GM06990 (cell line): ENCODE data around the gene KLHL29.

Experiments
- DNase-seq: peaks from one replicate; pipeline ENCODE4 v3.0.0-alpha.2; 2011; ENCODE audit not compliant: insufficient read length; ENCODE audit errors: extremely low read depth
- H3K27me3 ChIP-seq: replicated peaks from 2 replicates; pipeline ENCODE4 v1.6.0; 2011; ENCODE audit warnings: low read length; ENCODE audit not compliant: control insufficient read depth, insufficient read depth
- H3K36me3 ChIP-seq: 2 replicates; pipeline ENCODE4 v1.5.1; 2011; ENCODE audit warnings: low read length; ENCODE audit not compliant: control insufficient read depth, insufficient read depth
- H3K4me3 ChIP-seq: replicated peaks from 2 replicates; pipeline ENCODE4 v1.5.1; 2011; ENCODE audit warnings: low read depth, mild to moderate bottlenecking, control low read depth, low read length
- CTCF ChIP-seq: IDR thresholded peaks from 2 replicates; pipeline ENCODE4 v1.5.1; 2011; ENCODE audit warnings: low read length, control low read depth, mild to moderate bottlenecking, inconsistent platforms; ENCODE audit not compliant: insufficient read depth, poor library complexity, severe bottlenecking

Gene KLHL29

GRCh38 chr2:23532391-23533337, 147.7 kb downstream of the KLHL29 start:
- no peaks in the 10 kb centered on the region for H3K36me3 ChIP-seq
- no peak overlapping the region for H3K4me3 ChIP-seq
- TF ChIP-seq CTCF = no peak
- H3K27me3 ChIP-seq = no peaks in the 10 kb centered on the region
- DNase-seq = peak; percentile 38

- H3K36me3 ChIP-seq = no peaks in the 10 kb centered on the region
- no peak for TF ChIP-seq CTCF
- H3K4me3 ChIP-seq = no peak overlapping the region
- no peaks in the 10 kb centered on the region for H3K27me3 ChIP-seq
- DNase-seq = no peak
Observed at GRCh38 chr2:23533338-23533695, 148.3 kb downstream of the KLHL29 start.

DNA sequence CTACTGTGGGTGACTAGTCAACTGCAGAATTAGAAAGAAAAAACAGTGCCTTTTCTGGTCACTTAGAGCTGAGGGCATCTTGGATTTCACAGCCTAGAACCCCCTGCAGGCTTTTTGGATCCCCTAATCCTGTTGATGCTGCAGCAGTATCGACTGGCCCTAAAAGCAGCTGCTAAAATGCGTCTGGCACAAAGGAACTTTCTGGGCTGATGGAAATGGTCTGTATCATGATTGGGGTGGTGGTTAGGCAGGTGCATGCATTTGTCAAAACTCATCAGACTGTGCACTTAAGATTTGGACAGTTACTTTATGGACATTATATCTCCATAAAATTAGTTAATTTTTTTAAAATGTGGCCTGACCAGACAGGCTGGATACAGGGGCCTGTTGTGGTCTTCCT, 149.8 kb downstream of the KLHL29 start:
- no peak for DNase-seq
- no peaks in the 10 kb centered on the region for H3K27me3 ChIP-seq
- TF ChIP-seq CTCF = no peak
- no peaks in the 10 kb centered on the region for H3K36me3 ChIP-seq
- no peak overlapping the region for H3K4me3 ChIP-seq

- no peaks in the 10 kb centered on the region for H3K27me3 ChIP-seq
- no peak overlapping the region for H3K4me3 ChIP-seq
- TF ChIP-seq CTCF = no peak
- no peak for DNase-seq
- no peaks in the 10 kb centered on the region for H3K36me3 ChIP-seq
Observed at GRCh38 chr2:23536326-23536725, 151.3 kb downstream of the KLHL29 start.

DNA sequence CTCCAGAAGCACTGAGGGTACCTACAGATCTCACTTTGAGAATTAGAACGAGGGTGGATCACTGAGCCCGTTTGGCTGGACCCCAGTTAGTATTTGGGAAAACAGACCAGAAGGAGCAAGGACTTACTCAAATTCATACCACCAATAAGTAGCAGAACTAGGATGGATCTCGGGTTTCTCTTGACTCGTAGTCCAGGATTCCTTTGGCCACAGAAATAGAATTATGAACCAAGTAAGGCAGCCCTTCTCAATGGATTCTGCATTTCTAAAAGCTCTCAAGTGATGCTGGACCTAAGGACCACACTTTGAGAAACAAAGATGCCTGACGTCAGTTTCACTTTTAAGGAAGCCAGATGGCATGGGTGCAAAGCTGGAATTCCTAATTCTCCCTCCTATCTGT, 153.0 kb downstream of the KLHL29 start:
- TF ChIP-seq CTCF = no peak
- Histone ChIP-seq H3K36me3 (no peaks in the 10 kb centered on the region), H3K27me3 (no peaks in the 10 kb centered on the region), H3K4me3 (no peak overlapping the region)
- DNase-seq = no peak
